ENCODE measurements around the gene CXCR6.

CXCR6 gene

GRCh38 chr3:45943207-45943846, at the start of gene CXCR6:
Gene CXCR6 (plus strand): TSS chr3:45943464. CDS start chr3:45946482, 3,018 bp downstream.
- peak in 3 of 6 experiments; percentile 26 to 31 (median 29) for DNase-seq

- DNase-seq = no peak
Observed at GRCh38 chr3:45894015-45894414, 49.2 kb upstream of the CXCR6 start.

- no peak for DNase-seq
Observed at GRCh38 chr3:45895686-45896468, 47.4 kb upstream of the CXCR6 start.

GRCh38 chr3:45896956-45897355, 46.3 kb upstream of the CXCR6 start:
- no peak for DNase-seq

- no peak for DNase-seq
Observed at GRCh38 chr3:45904931-45905330, 38.3 kb upstream of the CXCR6 start.

DNA sequence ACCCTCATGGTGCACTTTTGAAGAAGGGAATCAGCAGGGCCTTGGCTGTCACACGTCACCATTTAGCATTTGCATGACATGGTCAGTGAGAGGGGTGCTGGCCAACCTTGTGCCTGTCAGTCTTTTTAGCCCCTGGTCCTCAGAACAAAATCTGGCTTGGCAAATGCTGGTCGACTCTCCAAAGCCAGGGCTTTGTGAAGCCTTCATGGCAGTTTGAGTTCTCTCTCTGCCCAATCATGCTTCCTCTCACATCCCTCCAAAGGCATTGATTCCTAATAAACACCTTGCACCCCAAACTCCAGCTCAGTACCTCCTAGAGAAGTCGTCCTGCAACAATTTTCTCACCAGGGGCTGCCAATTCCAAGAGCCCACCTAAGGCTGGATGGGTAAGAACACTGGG, 37.5 kb upstream of the CXCR6 start:
- no peak for DNase-seq

- DNase-seq = no peak
Observed at GRCh38 chr3:45906681-45907407, 36.4 kb upstream of the CXCR6 start.

DNA sequence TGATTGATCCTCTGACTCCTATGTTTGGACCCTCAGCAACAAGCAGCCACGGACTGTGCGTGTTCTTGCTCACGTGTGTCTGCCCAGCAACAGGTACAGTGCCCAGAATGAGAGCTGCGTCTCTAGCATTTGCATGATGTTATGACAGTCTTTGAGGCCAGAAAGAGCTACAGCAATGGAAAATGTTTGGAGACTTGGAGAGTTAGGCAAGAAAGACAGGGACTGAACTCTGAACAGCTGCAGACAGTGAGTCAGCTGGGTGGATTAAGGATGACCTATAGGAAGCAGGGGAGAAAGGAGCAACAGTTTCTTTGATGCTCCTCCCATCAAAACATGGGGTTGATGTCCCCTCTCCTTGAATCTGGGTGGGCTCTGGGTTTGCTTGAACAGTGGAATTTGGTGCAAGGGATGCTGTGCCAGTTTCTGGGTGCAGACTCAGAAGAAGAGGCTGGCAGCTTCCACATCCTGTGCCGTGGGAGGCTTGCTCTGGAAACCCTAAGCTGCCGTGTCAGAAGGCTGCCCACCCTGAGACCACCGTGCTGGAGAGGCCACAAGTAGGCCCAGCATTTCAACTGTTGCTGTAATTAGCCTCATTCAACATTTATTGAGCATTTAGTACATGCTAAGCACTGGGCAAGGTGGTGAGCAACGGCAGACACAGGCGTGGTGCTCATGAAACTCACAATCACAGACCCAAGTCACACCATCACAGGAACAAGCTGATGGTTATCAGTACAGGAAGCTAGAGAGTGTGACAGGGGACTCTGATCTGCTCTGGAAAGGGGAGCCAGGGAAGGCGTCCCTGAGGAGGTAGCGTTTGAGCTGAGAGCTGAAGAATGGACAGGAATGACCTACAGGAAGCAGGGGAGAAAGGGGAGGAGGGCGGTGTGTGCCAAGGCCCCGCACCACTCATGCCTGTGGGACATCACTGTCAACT, 35.2 kb upstream of the CXCR6 start:
- peak in 2 of 6 experiments; percentile 43 to 44 for DNase-seq

DNA sequence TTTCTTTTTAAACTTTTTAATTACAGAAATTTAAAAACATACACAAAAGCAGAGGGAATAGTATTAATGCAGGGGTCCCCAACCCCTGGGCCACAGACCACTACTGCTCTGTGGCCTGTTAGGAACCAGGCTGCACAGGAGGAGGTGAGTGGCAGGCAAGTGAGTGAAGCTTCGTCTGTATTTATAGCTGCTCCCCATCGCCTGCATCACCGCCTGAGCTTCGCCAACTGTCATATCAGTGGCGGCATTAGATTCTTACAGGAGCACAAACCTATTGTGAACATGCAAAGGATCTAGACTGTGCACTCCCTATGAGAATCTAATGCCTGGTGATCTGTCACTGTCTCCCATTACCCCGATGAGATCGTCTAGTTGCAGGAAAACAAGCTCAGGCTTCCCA, 34.5 kb upstream of the CXCR6 start:
- DNase-seq = no peak

DNA sequence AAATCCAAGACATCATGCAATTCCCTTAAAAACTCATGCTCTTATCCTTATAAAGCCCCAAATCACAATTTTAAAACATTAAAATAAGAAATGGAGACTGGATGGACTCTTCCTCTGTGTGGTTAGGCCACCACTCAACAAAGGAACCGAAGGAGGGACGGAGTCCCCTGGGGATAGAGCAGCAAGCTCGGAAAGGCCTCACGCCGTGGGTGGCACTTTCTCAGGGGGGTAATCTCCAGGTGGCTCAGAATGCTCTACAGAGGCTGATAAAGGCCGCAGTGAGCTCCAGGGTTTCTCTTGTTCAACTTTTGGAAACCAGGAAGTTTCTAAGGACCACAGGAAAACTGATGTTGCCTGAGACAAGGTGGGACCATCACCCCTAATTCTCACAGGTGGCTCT, 33.7 kb upstream of the CXCR6 start:
- DNase-seq = no peak

- DNase-seq = no peak
Observed at GRCh38 chr3:45910892-45911291, 32.4 kb upstream of the CXCR6 start.

DNA sequence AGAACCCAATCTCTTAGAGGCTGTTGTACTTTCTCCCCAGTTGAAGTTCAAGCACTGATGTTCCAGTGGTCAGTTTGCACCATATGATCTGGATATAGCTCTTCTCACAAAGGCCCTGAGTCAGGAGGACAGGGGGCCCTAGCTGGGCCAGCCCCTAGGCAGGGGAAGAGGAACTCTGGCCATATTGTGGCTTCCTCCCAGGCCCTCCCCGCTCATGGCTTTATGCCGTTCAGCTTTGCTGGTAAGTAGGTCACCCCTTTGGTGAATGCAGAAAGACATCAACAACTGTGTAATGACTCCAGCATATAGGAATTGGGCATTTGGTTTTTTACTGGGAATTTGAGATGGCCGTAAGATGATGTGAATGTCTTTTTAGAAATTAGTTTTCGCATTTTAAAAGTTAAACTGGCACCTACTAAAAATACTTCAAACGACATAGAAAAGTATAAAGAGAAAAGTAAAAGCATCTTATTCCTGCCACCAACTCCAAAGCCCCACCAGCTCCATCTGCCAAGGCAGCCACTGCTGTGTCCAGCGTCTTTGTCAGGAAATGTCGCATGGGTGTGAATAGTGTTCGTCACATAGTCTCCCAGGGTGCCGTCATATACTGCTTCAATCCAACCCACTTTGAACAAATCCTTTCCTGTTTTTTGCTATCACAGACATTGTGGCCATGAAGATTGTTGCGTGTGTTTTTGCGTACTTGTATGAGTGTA, 31.6 kb upstream of the CXCR6 start:
- DNase-seq = no peak

DNA sequence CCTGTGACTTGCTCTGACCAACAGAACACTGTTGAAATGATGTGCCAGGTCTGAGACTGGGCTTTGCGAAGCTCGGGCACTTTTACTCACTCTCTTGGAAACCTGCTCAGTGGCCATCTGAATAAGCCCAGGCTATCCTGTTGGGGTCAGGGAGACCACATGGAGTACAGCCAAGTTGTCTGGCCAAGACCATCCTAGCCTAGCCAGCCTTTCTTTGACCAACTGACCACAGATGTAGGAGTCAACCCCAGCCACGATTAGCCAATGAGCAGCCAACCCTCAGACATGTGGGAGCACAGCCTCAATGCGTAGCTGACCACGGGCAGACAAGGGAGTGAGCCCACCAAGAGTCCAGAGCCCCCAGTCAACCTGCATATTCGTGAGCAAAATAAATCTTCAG, 30.8 kb upstream of the CXCR6 start:
- no peak for DNase-seq

DNA sequence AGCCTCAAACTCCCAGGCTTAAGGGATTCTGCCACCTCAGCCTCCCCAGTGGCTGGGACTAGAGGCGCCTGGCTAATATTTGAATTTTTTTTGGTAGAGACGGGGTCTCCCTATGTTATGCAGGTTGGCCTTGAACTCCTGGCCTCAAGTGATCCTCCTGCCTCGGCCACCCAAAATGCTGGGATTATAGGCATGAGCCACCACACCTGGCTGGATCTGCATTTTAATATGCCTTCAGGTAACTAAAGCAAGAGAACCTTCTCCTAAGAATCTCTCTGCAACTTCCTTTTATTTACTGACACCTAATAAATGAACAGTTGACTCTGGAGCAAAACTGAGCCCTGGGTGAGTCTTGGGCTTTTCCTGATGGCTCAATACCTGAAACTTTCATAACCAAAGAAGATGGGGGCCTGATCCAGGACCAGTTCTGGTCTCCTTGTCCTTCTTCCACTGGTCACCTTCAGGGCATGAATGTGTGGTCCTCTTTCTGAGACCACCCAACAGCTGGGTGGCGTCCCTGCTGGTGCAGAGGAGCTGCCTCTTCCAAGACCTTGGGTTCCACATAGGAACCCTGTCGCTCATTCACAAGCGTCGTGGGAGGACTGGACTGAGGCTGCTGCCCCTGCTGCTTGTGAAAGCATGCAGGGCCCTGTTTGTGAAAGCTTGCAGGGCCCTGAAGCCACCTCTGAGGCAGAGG, 28.8 kb upstream of the CXCR6 start:
- DNase-seq = no peak

- DNase-seq = no peak
Observed at GRCh38 chr3:45915059-45915439, 28.2 kb upstream of the CXCR6 start.

GRCh38 chr3:45915518-45916231, 27.6 kb upstream of the CXCR6 start:
- peak; percentile 13 to 37 (median 30) for DNase-seq

DNA sequence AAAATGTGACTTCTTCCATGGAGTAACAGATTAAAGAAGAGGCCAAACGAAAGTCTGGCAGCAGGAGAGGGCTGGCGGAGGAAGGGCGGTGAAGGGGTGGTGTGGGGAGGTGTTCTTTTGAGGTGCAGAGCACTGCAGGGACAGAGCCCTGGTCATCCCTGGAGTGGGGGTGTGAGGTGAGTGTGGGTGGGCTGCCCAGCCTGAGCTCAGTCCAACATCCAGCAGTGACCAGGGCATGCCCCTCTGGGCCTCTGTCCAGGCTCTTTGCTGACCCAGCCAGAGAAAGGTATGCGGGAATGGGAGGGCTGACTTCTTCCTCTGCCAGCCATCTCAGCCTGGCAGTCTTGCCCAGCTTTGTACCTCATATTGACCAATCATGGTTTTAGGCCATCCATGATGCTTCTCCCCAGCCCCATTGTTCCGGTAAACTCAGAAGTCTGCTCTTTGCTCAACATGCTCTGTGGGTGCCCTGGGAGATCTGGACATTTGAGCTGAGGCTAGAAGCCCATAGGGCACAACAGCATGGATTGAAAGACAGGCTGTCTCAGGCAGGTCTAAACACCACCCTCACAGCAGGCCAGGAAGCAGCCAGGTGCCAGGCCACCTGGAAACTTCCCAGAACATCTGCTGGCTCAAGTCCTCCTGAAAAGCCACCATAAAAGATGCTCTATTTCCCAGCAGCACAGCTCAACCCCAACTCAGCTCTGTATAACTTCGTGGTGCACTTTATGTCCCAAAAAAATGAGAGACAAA, 25.9 kb upstream of the CXCR6 start:
- no peak for DNase-seq

DNA sequence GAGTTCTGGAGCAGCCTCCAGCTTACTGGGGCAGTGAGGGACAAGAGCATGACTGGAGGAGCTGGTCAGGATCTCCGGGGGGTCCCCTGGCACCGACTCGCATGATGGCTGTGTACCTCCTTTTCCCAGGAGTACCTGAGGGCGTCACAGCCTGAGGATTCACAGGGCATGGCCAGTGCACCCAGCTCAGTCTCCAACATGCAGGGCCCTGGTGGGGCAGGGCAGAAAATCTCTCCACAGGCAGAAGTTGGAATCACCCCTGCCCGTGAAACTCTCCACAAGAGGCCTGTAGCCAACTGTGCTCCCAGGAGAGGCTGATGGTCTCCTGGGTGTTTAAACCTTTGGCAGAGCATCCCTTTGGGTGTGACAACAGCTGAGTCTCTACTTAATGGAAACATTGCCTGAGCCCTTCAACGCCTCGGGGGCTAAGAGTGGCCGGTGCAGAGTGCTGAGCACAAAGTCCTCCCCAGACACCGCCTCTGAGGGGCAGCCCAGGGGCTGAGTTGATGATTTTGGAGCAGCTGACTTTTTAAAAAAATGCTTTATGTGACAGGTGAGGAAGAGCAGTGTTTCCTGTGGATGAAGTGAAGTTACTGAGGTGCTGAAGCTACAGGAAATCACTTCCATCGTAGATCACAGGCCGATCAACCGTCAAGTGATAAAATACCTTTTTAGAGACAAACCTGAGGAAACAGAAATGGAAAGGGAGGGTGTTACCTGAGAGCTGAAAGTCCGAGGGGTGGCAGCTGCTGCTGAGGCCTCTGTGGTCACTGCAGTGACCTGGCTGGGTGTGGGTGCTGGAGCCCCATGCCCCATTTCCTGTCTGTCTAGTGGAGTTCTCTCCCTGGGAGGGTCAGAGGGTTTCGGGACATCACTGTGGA, 21.9 kb upstream of the CXCR6 start:
- peak in 1 of 6 experiments; percentile 9 for DNase-seq

- DNase-seq = no peak
Observed at GRCh38 chr3:45922039-45922326, 21.3 kb upstream of the CXCR6 start.
